Astrocyte (in vitro differentiated cells and primary cell): Measurements from ENCODE around the gene KCTD11. TPM values are rescaled to one million over a fixed set of nuclear protein-coding genes. Genes with fewer than 3 reads are reported as not detected.
A peak's percentile ranks its signal among the peaks of the same experiment; 100 is the strongest.

Source experiments
- DNase-seq: peaks from one replicate; pipeline ENCODE4 v3.0.0-alpha.2; 2010; ENCODE audit warnings: low read depth
- FAIRE-seq: peaks from 2 replicates; lab custom pipeline; 2011; peaks lifted over from hg19 to GRCh38; lab: Jason Lieb, UNC
- H2AFZ ChIP-seq: 2 replicates; pipeline ENCODE4 v1.6.0; 2012; ENCODE audit warnings: low read depth, low read length, inconsistent platforms
- H3K27ac ChIP-seq: 2 replicates; pipeline ENCODE4 v1.5.1; 2011; ENCODE audit warnings: low read depth, low read length, inconsistent platforms
- H3K27me3 ChIP-seq: 2 replicates; pipeline ENCODE4 v1.6.0; 2011; ENCODE audit warnings: low read length, inconsistent platforms; ENCODE audit not compliant: insufficient read depth
- H3K36me3 ChIP-seq: 2 replicates; pipeline ENCODE4 v1.5.1; 2011; ENCODE audit warnings: low read length, inconsistent platforms; ENCODE audit not compliant: insufficient read depth
- H3K4me1 ChIP-seq: 2 replicates; pipeline ENCODE4 v1.5.1; 2011; ENCODE audit warnings: low read length, inconsistent platforms; ENCODE audit not compliant: insufficient read depth
- H3K4me2 ChIP-seq: 2 replicates; pipeline ENCODE4 v1.6.0; 2012; ENCODE audit warnings: low read length, inconsistent platforms
- H3K4me3 ChIP-seq: 2 replicates; pipeline ENCODE4 v1.5.1; 2011; ENCODE audit warnings: low read depth, mild to moderate bottlenecking, low read length, inconsistent platforms; ENCODE audit not compliant: insufficient read depth
- H3K79me2 ChIP-seq: 2 replicates; pipeline ENCODE4 v1.6.0; 2012; ENCODE audit warnings: mild to moderate bottlenecking, low read length, inconsistent platforms; ENCODE audit not compliant: insufficient read depth
- H3K9ac ChIP-seq: 2 replicates; pipeline ENCODE4 v1.6.0; 2012; ENCODE audit warnings: mild to moderate bottlenecking, low read length, inconsistent platforms
- H3K9me3 ChIP-seq: 2 replicates; pipeline ENCODE4 v1.5.1; 2012; ENCODE audit warnings: low read depth, mild to moderate bottlenecking, low read length, inconsistent platforms; ENCODE audit not compliant: insufficient read depth
- H4K20me1 ChIP-seq: 2 replicates; pipeline ENCODE4 v1.6.0; 2012; ENCODE audit warnings: low read length, inconsistent platforms; ENCODE audit not compliant: insufficient read depth
- H3K27ac Mint-ChIP-seq: one replicate; pipeline ENCODE4 v1.8.0; 2021; ENCODE audit warnings: mild to moderate bottlenecking, mixed read lengths; ENCODE audit not compliant: unreplicated experiment
- H3K27me3 Mint-ChIP-seq: one replicate; pipeline ENCODE4 v1.8.0; 2021; ENCODE audit warnings: low read depth, mixed read lengths; ENCODE audit not compliant: unreplicated experiment
- H3K36me3 Mint-ChIP-seq: one replicate; pipeline ENCODE4 v1.8.0; 2021; ENCODE audit warnings: low read depth, mixed read lengths; ENCODE audit not compliant: unreplicated experiment
- H3K4me1 Mint-ChIP-seq: one replicate; pipeline ENCODE4 v1.8.0; 2021; ENCODE audit warnings: low read depth, mixed read lengths; ENCODE audit not compliant: unreplicated experiment
- H3K4me3 Mint-ChIP-seq: one replicate; pipeline ENCODE4 v1.8.0; 2021; ENCODE audit warnings: mild to moderate bottlenecking, moderate library complexity, mixed read lengths; ENCODE audit not compliant: unreplicated experiment
- H3K9me3 Mint-ChIP-seq: one replicate; pipeline ENCODE4 v1.8.0; 2021; ENCODE audit warnings: mild to moderate bottlenecking, mixed read lengths; ENCODE audit not compliant: unreplicated experiment
- EZH2 ChIP-seq: IDR thresholded peaks from 2 replicates; pipeline ENCODE4 v1.6.1; 2012; ENCODE audit warnings: mild to moderate bottlenecking, low read length, inconsistent platforms; ENCODE audit not compliant: insufficient read depth
- total RNA-seq: library from RNA; stranded (reverse); gene quantifications from 2 replicates; pipeline ENCODE4 v1.2.1, GENCODE V29; 2021
- TF ChIP-seq, protein P1 (sequence below): IDR thresholded peaks from 2 replicates; pipeline ENCODE4 v1.5.1; 2011; ENCODE audit warnings: low read depth, mild to moderate bottlenecking, inconsistent platforms, low read length, moderate library complexity; ENCODE audit not compliant: insufficient read depth

KCTD11 gene
- total RNA-seq, 1 donor from 2014 or later: 31.6 TPM

DNA sequence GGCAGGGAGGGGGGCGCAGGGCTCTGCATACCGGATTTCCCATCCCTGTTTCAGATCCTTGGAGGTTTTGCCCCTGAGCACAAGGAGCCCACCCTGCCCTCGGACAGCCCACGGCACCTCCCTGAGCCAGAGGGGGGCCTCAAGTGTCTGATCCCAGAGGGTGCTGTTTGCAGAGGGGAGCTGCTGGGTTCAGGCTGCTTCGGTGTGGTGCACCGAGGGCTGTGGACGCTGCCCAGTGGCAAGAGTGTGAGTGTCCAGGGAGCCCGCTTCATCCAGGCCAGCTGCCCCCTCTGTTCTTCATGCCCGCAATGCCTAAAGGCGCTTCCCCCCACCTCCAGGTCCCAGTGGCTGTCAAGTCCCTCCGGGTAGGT is 31.4 kb downstream of the KCTD11 start:
- H3K9me3 Mint-ChIP-seq: peaks cover 13% of the 10 kb centered on the region
- H3K9ac ChIP-seq: no peak overlapping the region
- peaks cover 19% of the 10 kb centered on the region for H3K4me1 ChIP-seq
- H3K36me3 ChIP-seq: peaks cover 2% of the 10 kb centered on the region
- no peak overlapping the region for H3K27ac Mint-ChIP-seq
- H2AFZ ChIP-seq: peak overlapping the region; percentile 69
- peak overlapping the region; percentile 93 for H3K4me2 ChIP-seq
- no peak overlapping the region for H3K4me3 ChIP-seq
- TF ChIP-seq, protein P1, sequence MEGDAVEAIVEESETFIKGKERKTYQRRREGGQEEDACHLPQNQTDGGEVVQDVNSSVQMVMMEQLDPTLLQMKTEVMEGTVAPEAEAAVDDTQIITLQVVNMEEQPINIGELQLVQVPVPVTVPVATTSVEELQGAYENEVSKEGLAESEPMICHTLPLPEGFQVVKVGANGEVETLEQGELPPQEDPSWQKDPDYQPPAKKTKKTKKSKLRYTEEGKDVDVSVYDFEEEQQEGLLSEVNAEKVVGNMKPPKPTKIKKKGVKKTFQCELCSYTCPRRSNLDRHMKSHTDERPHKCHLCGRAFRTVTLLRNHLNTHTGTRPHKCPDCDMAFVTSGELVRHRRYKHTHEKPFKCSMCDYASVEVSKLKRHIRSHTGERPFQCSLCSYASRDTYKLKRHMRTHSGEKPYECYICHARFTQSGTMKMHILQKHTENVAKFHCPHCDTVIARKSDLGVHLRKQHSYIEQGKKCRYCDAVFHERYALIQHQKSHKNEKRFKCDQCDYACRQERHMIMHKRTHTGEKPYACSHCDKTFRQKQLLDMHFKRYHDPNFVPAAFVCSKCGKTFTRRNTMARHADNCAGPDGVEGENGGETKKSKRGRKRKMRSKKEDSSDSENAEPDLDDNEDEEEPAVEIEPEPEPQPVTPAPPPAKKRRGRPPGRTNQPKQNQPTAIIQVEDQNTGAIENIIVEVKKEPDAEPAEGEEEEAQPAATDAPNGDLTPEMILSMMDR: no peak
- no peak for TF ChIP-seq EZH2
- DNase-seq (no peak), FAIRE-seq (no peak)
- H3K9me3 ChIP-seq: peaks cover 6% of the 10 kb centered on the region
- no peak overlapping the region for H3K27ac ChIP-seq
- peaks cover 9% of the 10 kb centered on the region for H3K36me3 Mint-ChIP-seq
- H3K27me3 Mint-ChIP-seq: peaks cover 29% of the 10 kb centered on the region
- peaks cover 9% of the 10 kb centered on the region for H4K20me1 ChIP-seq
- H3K79me2 ChIP-seq: no peaks in the 10 kb centered on the region
- H3K27me3 ChIP-seq: peaks cover 40% of the 10 kb centered on the region
- H3K4me3 Mint-ChIP-seq: no peak overlapping the region
- H3K4me1 Mint-ChIP-seq: no peaks in the 10 kb centered on the region

DNA sequence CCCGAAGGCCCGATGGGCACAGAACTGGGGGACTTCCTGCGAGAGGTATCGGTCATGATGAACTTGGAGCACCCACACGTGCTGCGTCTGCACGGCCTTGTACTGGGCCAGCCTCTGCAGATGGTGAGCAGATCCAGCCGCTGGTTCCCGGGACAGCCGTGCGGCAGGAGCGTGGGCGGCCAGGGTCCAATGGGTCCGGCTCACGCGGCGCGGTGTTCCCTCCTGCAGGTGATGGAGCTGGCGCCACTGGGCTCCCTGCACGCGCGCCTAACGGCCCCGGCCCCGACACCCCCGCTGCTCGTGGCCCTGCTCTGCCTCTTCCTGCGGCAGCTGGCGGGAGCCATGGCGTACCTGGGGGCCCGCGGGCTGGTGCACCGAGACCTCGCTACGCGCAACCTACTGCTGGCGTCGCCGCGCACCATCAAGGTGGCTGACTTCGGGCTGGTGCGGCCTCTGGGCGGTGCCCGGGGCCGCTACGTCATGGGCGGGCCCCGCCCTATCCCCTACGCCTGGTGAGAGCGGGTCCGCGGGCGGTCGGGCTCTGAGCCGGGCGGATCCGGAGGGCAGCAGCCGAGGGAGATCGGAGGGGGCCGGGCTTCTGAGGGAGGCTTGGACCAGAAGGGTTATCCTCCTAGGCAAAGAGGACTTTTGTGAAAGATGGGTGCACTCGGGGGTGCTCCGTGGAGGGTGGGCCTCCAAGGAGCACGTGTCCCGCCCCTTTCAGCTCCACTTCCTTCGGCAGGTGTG is 32.0 kb downstream of the KCTD11 start:
- H3K36me3 Mint-ChIP-seq: peaks cover 9% of the 10 kb centered on the region
- Histone ChIP-seq H2AFZ (peak overlapping the region; percentile 69), H3K27ac (no peak overlapping the region), H3K27me3 (peaks cover 40% of the 10 kb centered on the region), H4K20me1 (peaks cover 14% of the 10 kb centered on the region), H3K9ac (peak overlapping the region; percentile 50), H3K4me2 (peak overlapping the region; percentile 93), H3K79me2 (no peaks in the 10 kb centered on the region), H3K36me3 (peaks cover 5% of the 10 kb centered on the region), H3K4me1 (peaks cover 19% of the 10 kb centered on the region), H3K9me3 (peaks cover 6% of the 10 kb centered on the region), H3K4me3 (peak overlapping the region; percentile 57)
- H3K27ac Mint-ChIP-seq: no peak overlapping the region
- DNase-seq (peak; percentile 18), FAIRE-seq (no peak)
- peaks cover 13% of the 10 kb centered on the region for H3K9me3 Mint-ChIP-seq
- no peak overlapping the region for H3K4me3 Mint-ChIP-seq
- peaks cover 29% of the 10 kb centered on the region for H3K27me3 Mint-ChIP-seq
- TF ChIP-seq, protein P1: no peak
- TF ChIP-seq EZH2: peak; percentile 78
- no peaks in the 10 kb centered on the region for H3K4me1 Mint-ChIP-seq
